AG20443 (cell line): Measurements from ENCODE around the gene ZNF514.
A peak's percentile ranks its signal among the peaks of the same experiment; 100 is the strongest.
"Not testable (repeated sequence)": the region's sequence is repeated elsewhere in the genome, so short reads cannot be mapped to it uniquely, and the experiment has no call there.

ENCODE experiments used
- DNase-seq: peaks from one replicate; pipeline ENCODE4 v3.0.0; 2012; ENCODE audit warnings: low spot score, mixed read lengths

Gene ZNF514

GRCh38 chr2:95159690-95160449 is at the start of gene ZNF514:
ZNF514 (minus strand) TSS chr2:95159848; CDS start chr2:95153253, 6,595 bp downstream.
- peak; percentile 96 for DNase-seq

- DNase-seq: peak; percentile 37
Observed at GRCh38 chr2:95208106-95208505, 48.5 kb upstream of the ZNF514 start.

- DNase-seq: peak; percentile 98
Observed at GRCh38 chr2:95207111-95207961, 47.7 kb upstream of the ZNF514 start, which contains the start of gene ZNF892. ZNF892 (plus strand) TSS chr2:95207521; CDS start chr2:95207816, 295 bp downstream.

GRCh38 chr2:95206096-95206495 is 46.4 kb upstream of the ZNF514 start:
- DNase-seq: no peak

GRCh38 chr2:95204396-95204795 is 44.7 kb upstream of the ZNF514 start:
- DNase-seq: no peak

- DNase-seq: no peak
Observed at GRCh38 chr2:95203911-95204310, 44.3 kb upstream of the ZNF514 start.

- DNase-seq: not testable (repeated sequence)
Observed at GRCh38 chr2:95192956-95193355, 33.3 kb upstream of the ZNF514 start.

GRCh38 chr2:95185973-95186372 is 26.3 kb upstream of the ZNF514 start:
- DNase-seq: no peak

- DNase-seq: no peak
Observed at GRCh38 chr2:95185197-95185596, 25.5 kb upstream of the ZNF514 start.

- no peak for DNase-seq
Observed at GRCh38 chr2:95181774-95182173, 22.1 kb upstream of the ZNF514 start.

- DNase-seq: no peak
Observed at GRCh38 chr2:95179451-95179850, 19.8 kb upstream of the ZNF514 start.

GRCh38 chr2:95174031-95174542 is 14.4 kb upstream of the ZNF514 start:
- DNase-seq: no peak

GRCh38 chr2:95171902-95172301 is 12.3 kb upstream of the ZNF514 start:
- no peak for DNase-seq

GRCh38 chr2:95166065-95166763 is 6.6 kb upstream of the ZNF514 start:
- no peak for DNase-seq

- DNase-seq: peak; percentile 99
Observed at GRCh38 chr2:95165371-95166064, 5.9 kb upstream of the ZNF514 start, which contains the start of gene ZNF2. ZNF2 (plus strand) TSS chr2:95165809; CDS start chr2:95176227, 10,418 bp downstream.

- DNase-seq: no peak
Observed at GRCh38 chr2:95165030-95165370, 5.4 kb upstream of the ZNF514 start.

GRCh38 chr2:95158891-95159619 is 593 bp downstream of the ZNF514 start:
- DNase-seq: peak; percentile 72

GRCh38 chr2:95158441-95158840 is 1.2 kb downstream of the ZNF514 start:
- no peak for DNase-seq

- no peak for DNase-seq
Observed at GRCh38 chr2:95149397-95149984, 10.2 kb downstream of the ZNF514 start.

GRCh38 chr2:95143838-95144237 is 15.8 kb downstream of the ZNF514 start:
- no peak for DNase-seq
